ENCODE data around the gene TNIK. TPM values are rescaled to one million over a fixed set of nuclear protein-coding genes. Genes with fewer than 3 reads are reported as not detected.

Gene TNIK
- total RNA-seq, 1 donor from 2014 or later, result 15.5 TPM

GRCh38 chr3:171326717-171327440 lies 133.3 kb downstream of the TNIK start:
- no peaks in the 10 kb centered on the region for H3K27me3 Mint-ChIP-seq (ENCODE audit: unreplicated experiment)
- H3K4me3 Mint-ChIP-seq (ENCODE audit: unreplicated experiment), result no peak overlapping the region
- DNase-seq (ENCODE audit: extremely low spot score, unreplicated experiment), result no peak
- no peaks in the 10 kb centered on the region for H3K9me3 Mint-ChIP-seq (ENCODE audit: unreplicated experiment)
- no peaks in the 10 kb centered on the region for H3K36me3 Mint-ChIP-seq (ENCODE audit: unreplicated experiment)
- H3K4me1 Mint-ChIP-seq (ENCODE audit: unreplicated experiment), result peaks cover 24% of the 10 kb centered on the region
- no peak for TF ChIP-seq CTCF (IDR thresholded peaks at IDR 0.05)
- H3K27ac Mint-ChIP-seq (ENCODE audit: unreplicated experiment), result no peak overlapping the region

GRCh38 chr3:171323938-171324536 lies 136.2 kb downstream of the TNIK start:
- Mint-ChIP-seq H3K27me3 (ENCODE audit: unreplicated experiment) (no peaks in the 10 kb centered on the region), H3K27ac (ENCODE audit: unreplicated experiment) (peak overlapping the region; percentile 88), H3K4me3 (ENCODE audit: unreplicated experiment) (peak overlapping the region; percentile 62), H3K9me3 (ENCODE audit: unreplicated experiment) (no peaks in the 10 kb centered on the region), H3K4me1 (ENCODE audit: unreplicated experiment) (peaks cover 48% of the 10 kb centered on the region), H3K36me3 (ENCODE audit: unreplicated experiment) (no peaks in the 10 kb centered on the region)
- TF ChIP-seq CTCF (IDR thresholded peaks at IDR 0.05), result no peak
- no peak for DNase-seq (ENCODE audit: extremely low spot score, unreplicated experiment)

- Mint-ChIP-seq H3K27ac (ENCODE audit: unreplicated experiment) (peak overlapping the region; percentile 33), H3K36me3 (ENCODE audit: unreplicated experiment) (no peaks in the 10 kb centered on the region), H3K27me3 (ENCODE audit: unreplicated experiment) (no peaks in the 10 kb centered on the region), H3K9me3 (ENCODE audit: unreplicated experiment) (no peaks in the 10 kb centered on the region), H3K4me3 (ENCODE audit: unreplicated experiment) (no peak overlapping the region), H3K4me1 (ENCODE audit: unreplicated experiment) (peaks cover 41% of the 10 kb centered on the region)
- no peak for DNase-seq (ENCODE audit: extremely low spot score, unreplicated experiment)
- no peak for TF ChIP-seq CTCF (IDR thresholded peaks at IDR 0.05)
Measured at GRCh38 chr3:171321559-171322360, 138.4 kb downstream of the TNIK start.

- no peak for TF ChIP-seq CTCF (IDR thresholded peaks at IDR 0.05)
- Mint-ChIP-seq H3K4me1 (ENCODE audit: unreplicated experiment) (peaks cover 41% of the 10 kb centered on the region), H3K27me3 (ENCODE audit: unreplicated experiment) (no peaks in the 10 kb centered on the region), H3K27ac (ENCODE audit: unreplicated experiment) (peak overlapping the region; percentile 81), H3K9me3 (ENCODE audit: unreplicated experiment) (no peaks in the 10 kb centered on the region), H3K4me3 (ENCODE audit: unreplicated experiment) (no peak overlapping the region), H3K36me3 (ENCODE audit: unreplicated experiment) (no peaks in the 10 kb centered on the region)
- DNase-seq (ENCODE audit: extremely low spot score, unreplicated experiment), result no peak
Measured at GRCh38 chr3:171320750-171321558, 139.3 kb downstream of the TNIK start.
